LNCaP clone FGC (cell line): ENCODE measurements around the gene OXNAD1.

ENCODE experiments used
- DNase-seq: peaks from one replicate; pipeline ENCODE4 v3.0.0-alpha.2; 2011; ENCODE audit warnings: low read depth
- H3K4me3 ChIP-seq: 2 replicates; pipeline ENCODE4 v1.5.1; 2011; ENCODE audit warnings: mild to moderate bottlenecking, low read depth, low read length, control low read depth
- CTCF ChIP-seq: IDR thresholded peaks from 2 replicates; pipeline ENCODE4 v1.5.1; 2012; ENCODE audit warnings: mild to moderate bottlenecking; ENCODE audit not compliant: control insufficient read depth, insufficient read depth; ENCODE audit errors: extremely low read depth

Gene OXNAD1

GRCh38 chr3:16323737-16324136, 58.7 kb downstream of the OXNAD1 start:
- H3K4me3 ChIP-seq: no peak overlapping the region
- DNase-seq: no peak
- no peak for TF ChIP-seq CTCF

- no peak overlapping the region for H3K4me3 ChIP-seq
- DNase-seq: no peak
- no peak for TF ChIP-seq CTCF
These were observed 60.8 kb downstream of the OXNAD1 start for GRCh38 chr3:16325850-16326249.

- no peak overlapping the region for H3K4me3 ChIP-seq
- TF ChIP-seq CTCF: no peak
- DNase-seq: no peak
These were observed 61.8 kb downstream of the OXNAD1 start for GRCh38 chr3:16326724-16327349.

GRCh38 chr3:16328124-16328523, 63.1 kb downstream of the OXNAD1 start:
- TF ChIP-seq CTCF: no peak
- H3K4me3 ChIP-seq: no peak overlapping the region
- no peak for DNase-seq

GRCh38 chr3:16329036-16329825, 64.2 kb downstream of the OXNAD1 start:
- H3K4me3 ChIP-seq: no peak overlapping the region

GRCh38 chr3:16329826-16330129, 64.8 kb downstream of the OXNAD1 start:
- no peak for TF ChIP-seq CTCF
- H3K4me3 ChIP-seq: no peak overlapping the region
- DNase-seq: no peak

More at GRCh38 chr3:16329036-16329825, 64.2 kb downstream of the OXNAD1 start:
- no peak for TF ChIP-seq CTCF
- DNase-seq: no peak
